Esophagus squamous epithelium (tissue), 5 donors: ENCODE results near the gene ZFAND3. TPM values are rescaled to one million over a fixed set of nuclear protein-coding genes. Genes with fewer than 3 reads are reported as not detected.

ENCODE experiments used
- DNase-seq: peaks from one replicate; lab custom pipeline; 2025; lab: John Stamatoyannopoulos, UW
- H3K27ac ChIP-seq, 4 donors: fragments of 200-600 bp; sonication (generic); one replicate each; pipeline ENCODE4 v1.5.1; 2016 to 2019; ENCODE audit warnings: mild to moderate bottlenecking in 1 of 4
- H3K27me3 ChIP-seq, 4 donors: fragments of 200-600 bp; sonication (generic); 1 replicate in 3 of 4; 2 replicates in 1 of 4; pipeline versions ENCODE4 v1.5.1 to v1.6.0; 2017 to 2021; ENCODE audit warnings: antibody characterized with exemption in 1 of 4
- H3K36me3 ChIP-seq, 3 donors: fragments of 200-600 bp; sonication (generic); one replicate each; pipeline ENCODE4 v1.5.1; 2016 to 2019
- H3K4me1 ChIP-seq, 3 donors: fragments of 200-600 bp; sonication (generic); one replicate each; pipeline ENCODE4 v1.5.1; 2017 to 2019
- H3K4me3 ChIP-seq, 4 donors: fragments of 200-600 bp; sonication (generic); 1 replicate in 3 of 4; 2 replicates in 1 of 4; pipeline ENCODE4 v1.5.1; 2016 to 2019; ENCODE audit warnings: mild to moderate bottlenecking in 2 of 4, moderate library complexity in 1 of 4
- H3K9me3 ChIP-seq, 3 donors: fragments of 200-600 bp; sonication (generic); one replicate each; pipeline ENCODE4 v1.5.1; 2016 to 2019
- CTCF ChIP-seq, 6 experiments: fragments of 450-650 bp in 4 of 6; fragments of 200-600 bp in 2 of 6; sonication (generic) in 2 of 6; IDR thresholded peaks; one replicate each; pipeline ENCODE4 v1.5.1; 2016 to 2019; ENCODE audit warnings: antibody characterized with exemption in 6 of 6, mild to moderate bottlenecking in 4 of 6, moderate library complexity in 4 of 6
- POLR2A ChIP-seq, 4 donors: fragments of 450-650 bp; IDR thresholded peaks; one replicate each; pipeline ENCODE4 v1.6.1; 2017; ENCODE audit warnings: antibody characterized with exemption in 4 of 4, mild to moderate bottlenecking in 4 of 4, moderate library complexity in 3 of 4
- WGBS, 2 donors: methylation state at CpG; one replicate each; pipeline ENCODE4 v1.1.5; 2018; 5-methylcytosine and 5-hydroxymethylcytosine counted together
- intact Hi-C: fragments of 100-400 bp; cut with DNase I; formaldehyde crosslinking; loops from one replicate; pipeline ENCODE4 v1.15.0; 2022
- total RNA-seq, 4 donors: library from RNA; depleted of rRNA; stranded (reverse); fragments of >200 nt; gene quantifications; one replicate each; pipeline ENCODE4 v1.1.0, GENCODE V29; 2016
- donor health status: DM: yes; HTN: yes; CAD: no.

Gene ZFAND3
- total RNA-seq, 4 donors from 2014 or later = 15.7 to 23.8 (median 20.9) TPM

DNA sequence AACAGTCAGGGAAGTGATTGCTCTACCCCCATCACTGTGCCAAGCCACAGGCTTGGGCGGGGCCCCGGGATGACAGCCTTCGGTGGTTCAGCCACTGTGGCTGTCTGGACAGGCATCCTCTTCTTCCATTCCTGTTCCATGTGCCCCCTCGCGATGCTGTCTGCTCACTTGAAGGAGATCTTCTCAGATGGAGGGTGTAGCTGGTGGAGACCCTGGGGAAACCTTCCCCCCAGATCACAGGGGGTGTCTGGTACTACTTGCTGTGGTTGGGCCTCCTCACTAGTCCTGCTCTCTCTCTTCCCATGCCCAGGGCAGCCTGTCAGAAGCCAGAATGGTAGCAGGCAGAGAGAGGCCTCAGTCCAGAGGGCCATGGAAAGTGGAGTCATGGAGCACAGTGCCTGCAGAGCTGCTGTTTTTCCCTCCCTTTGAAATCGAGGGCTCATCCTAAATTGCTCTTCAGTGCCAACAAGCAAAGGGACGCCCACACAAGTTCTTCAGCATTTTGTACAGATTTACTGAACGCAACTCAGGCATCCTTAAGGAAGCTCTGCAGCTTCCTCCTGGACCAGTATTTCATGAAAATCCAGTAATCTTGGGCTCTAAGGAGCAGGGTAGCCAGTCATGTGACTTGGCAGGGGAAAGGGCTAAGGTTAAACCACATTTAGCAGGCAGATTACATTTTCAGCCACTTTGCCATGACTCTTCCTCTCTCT, 326.6 kb downstream of the ZFAND3 start:
- Histone ChIP-seq H3K4me3 (no peak overlapping the region), H3K4me1 (peaks cover 0 to 44% (median 8%) of the 10 kb centered on the region in 3 donors), H3K27ac (no peak overlapping the region), H3K36me3 (peaks cover 0 to 33% (median 0%) of the 10 kb centered on the region in 3 donors), H3K9me3 (no peaks in the 10 kb centered on the region), H3K27me3 (no peaks in the 10 kb centered on the region)
- DNase-seq = no peak
- intact Hi-C loops = no loop called here
- no peak for TF ChIP-seq POLR2A (IDR thresholded peaks at IDR 0.05)
- no peak for TF ChIP-seq CTCF (IDR thresholded peaks at IDR 0.05)
- 59 to 69% methylated on average over 7 of the region's 8 CpGs for WGBS, 2 donors

DNA sequence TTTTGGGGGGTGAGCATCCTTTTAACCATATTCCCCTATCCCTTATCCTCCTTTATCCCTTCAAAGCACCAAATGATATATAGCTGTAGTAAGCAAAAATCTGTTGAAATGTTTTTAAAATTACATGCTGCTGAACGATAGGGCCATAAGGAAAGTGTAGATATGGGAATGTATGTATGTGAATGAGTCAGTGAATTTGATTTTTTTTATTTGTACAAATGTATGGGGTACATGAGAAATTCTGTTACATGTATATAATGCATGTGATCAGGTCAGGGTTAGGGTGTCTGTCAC, 327.2 kb downstream of the ZFAND3 start:
- H3K9me3 ChIP-seq = no peaks in the 10 kb centered on the region
- WGBS, 2 donors = 90 to 94% methylated on average over 1 of the region's 1 CpG
- TF ChIP-seq CTCF (IDR thresholded peaks at IDR 0.05) (no peak), POLR2A (IDR thresholded peaks at IDR 0.05) (no peak)

GRCh38 chr6:38148606-38149005, 329.1 kb downstream of the ZFAND3 start:
- Histone ChIP-seq H3K27me3 (no peaks in the 10 kb centered on the region), H3K36me3 (peaks cover 0 to 36% (median 5%) of the 10 kb centered on the region in 3 donors), H3K9me3 (no peaks in the 10 kb centered on the region), H3K4me1 (peaks cover 0 to 44% (median 8%) of the 10 kb centered on the region in 3 donors), H3K27ac (no peak overlapping the region), H3K4me3 (no peak overlapping the region)
- intact Hi-C loops = no loop called here
- WGBS, 2 donors = 70 to 72% methylated on average over 2 of the region's 2 CpGs
- no peak for DNase-seq
- TF ChIP-seq POLR2A (IDR thresholded peaks at IDR 0.05) (no peak), CTCF (IDR thresholded peaks at IDR 0.05) (no peak)

More for the DNA sequence above, 327.2 kb downstream of the ZFAND3 start:
- no peaks in the 10 kb centered on the region for H3K27me3 ChIP-seq
- no peak for DNase-seq
- intact Hi-C loops = no loop called here
- no peak overlapping the region for H3K27ac ChIP-seq
- H3K4me3 ChIP-seq = no peak overlapping the region
- H3K4me1 ChIP-seq = peaks cover 0 to 44% (median 8%) of the 10 kb centered on the region in 3 donors
- peaks cover 0 to 34% (median 0%) of the 10 kb centered on the region in 3 donors for H3K36me3 ChIP-seq

- DNase-seq = no peak
- no peak overlapping the region for H3K27ac ChIP-seq
- intact Hi-C loops = no loop called here
Observed at GRCh38 chr6:38149531-38149930, 330.0 kb downstream of the ZFAND3 start.

More at GRCh38 chr6:38149531-38149930, 330.0 kb downstream of the ZFAND3 start:
- WGBS, 2 donors = 42 to 69% methylated on average over 2 of the region's 2 CpGs
- Histone ChIP-seq H3K4me3 (no peak overlapping the region), H3K4me1 (peaks cover 0 to 44% (median 8%) of the 10 kb centered on the region in 3 donors), H3K36me3 (peaks cover 0 to 44% (median 5%) of the 10 kb centered on the region in 3 donors), H3K27me3 (no peaks in the 10 kb centered on the region), H3K9me3 (no peaks in the 10 kb centered on the region)
- TF ChIP-seq POLR2A (IDR thresholded peaks at IDR 0.05) = no peak
- no peak for TF ChIP-seq CTCF (IDR thresholded peaks at IDR 0.05)
